ENCODE results near the gene TUBGCP5.

Gene TUBGCP5

DNA sequence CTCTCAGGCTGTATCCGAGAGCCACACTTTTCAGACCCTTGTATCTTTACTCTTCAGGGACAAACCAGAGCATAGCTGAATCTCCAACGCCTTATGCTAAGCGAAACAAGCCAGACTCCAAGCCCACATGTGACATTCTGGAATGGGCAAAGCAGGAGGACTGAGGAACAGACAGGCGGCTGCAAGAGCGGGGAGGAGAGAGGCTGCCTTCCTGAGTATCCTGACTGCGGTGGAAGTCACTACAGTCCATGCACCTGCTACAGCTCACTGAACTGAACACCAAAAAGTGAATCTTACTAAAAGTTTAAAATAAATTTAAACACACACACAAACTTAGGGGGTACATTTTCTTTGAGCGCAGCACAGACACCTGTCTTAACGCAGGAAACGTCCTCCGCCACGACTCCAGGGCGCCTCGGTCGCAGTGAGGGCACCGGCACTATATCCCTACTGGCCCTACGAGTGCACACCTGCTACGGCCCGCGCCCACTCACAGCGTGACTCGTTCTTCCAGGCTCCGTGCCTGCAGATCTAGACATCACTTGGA is 60.6 kb downstream of the TUBGCP5 start:
- DNase-seq (ENCODE audit: low read depth), result no peak

- no peak for DNase-seq (ENCODE audit: low read depth)
Measured at GRCh38 chr15:22974745-22975144, 64.6 kb downstream of the TUBGCP5 start.

- DNase-seq (ENCODE audit: low read depth), result no peak
Measured at GRCh38 chr15:22973987-22974386, 65.4 kb downstream of the TUBGCP5 start.

- no peak for DNase-seq (ENCODE audit: low read depth)
Measured at GRCh38 chr15:22973286-22973685, 66.1 kb downstream of the TUBGCP5 start.

GRCh38 chr15:22969489-22969888 is 69.9 kb downstream of the TUBGCP5 start:
- no peak for DNase-seq (ENCODE audit: low read depth)

GRCh38 chr15:22968366-22968765 is 71.0 kb downstream of the TUBGCP5 start:
- DNase-seq (ENCODE audit: low read depth), result no peak

DNA sequence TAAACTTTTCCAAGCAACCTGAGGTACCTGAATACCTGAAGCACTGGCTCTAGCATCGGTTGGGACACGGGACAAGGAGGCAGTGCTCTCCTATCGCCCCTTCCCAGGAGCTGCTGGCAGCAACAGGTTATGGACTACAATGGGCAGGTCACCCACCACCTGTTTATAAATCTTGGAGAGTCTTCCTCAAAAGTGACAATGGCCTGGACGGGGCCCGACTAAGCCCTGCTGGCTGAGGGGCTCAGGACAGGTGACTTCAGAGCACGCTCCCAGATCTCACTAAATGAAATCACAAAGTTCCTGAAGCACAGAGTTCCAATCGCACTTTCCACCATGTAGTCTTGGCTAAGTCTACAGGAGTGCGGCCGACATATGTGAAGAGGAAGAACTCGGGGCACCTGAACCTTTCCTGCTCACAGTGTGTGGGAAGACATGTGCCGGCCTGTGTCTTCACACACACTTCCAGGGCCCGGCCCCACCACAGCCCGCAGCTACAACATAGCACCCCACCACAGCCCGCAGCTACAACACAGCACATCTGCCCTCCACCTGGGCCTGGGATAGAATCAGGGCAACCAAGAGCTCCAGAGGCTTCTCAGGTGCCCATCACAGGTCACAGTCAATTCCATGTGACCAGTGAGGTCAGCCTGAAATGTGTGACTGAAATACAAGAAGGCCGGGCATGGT is 72.1 kb downstream of the TUBGCP5 start:
- DNase-seq (ENCODE audit: low read depth), result no peak

DNA sequence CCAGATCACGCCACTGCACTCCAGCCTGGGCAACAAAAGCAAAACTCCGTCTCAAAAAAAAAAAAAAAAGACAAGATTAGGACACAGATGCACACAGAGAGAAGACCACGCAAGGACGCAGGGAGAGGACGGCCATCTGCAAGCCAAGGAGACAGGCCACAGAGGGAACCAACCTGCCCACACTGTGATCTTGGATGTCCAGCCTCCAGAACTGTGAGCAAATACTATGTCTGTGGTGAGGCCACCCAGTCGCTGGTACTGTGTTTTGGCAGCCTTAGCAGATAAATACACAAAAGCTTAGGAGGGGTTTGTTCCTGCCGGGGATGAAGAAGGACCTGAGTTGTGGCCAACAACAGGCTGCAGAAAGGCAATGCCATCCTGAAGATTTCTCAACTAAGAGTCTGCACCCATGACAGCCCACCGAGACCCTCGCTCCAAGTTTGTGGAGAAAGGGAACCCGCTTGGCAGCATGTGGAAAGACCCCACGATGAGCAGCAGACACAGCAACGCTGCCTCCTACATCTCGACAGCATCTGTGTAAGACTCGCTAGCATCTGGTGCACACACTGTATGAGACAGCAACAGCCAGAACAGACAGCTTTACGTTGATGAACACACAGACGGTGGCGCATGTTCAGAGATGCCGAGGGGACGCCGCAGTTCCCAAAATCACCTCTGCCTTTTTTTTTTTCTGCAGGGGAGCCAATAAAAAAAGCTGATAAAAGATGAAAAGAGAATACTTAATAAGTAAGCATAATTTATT is 72.9 kb downstream of the TUBGCP5 start:
- no peak for DNase-seq (ENCODE audit: low read depth)

DNA sequence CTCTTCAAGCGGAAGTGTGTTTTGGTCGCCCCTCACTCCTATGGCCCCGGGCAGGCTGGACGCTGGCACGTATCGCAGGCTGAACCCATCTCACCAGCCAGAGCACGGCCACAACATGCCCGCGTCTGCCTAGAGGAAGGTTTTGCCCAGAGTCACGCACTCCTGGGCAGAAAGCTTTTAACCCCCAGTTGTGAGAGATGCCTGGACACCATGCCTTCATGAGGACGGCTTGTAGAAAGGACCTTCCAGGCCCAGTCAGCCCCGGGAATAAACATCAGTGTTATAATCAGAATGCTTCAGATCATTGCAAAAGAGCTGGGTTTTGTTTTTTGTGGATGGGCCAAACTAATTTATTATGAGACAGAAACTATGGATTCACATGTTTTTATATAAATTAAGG is 75.7 kb downstream of the TUBGCP5 start:
- DNase-seq (ENCODE audit: low read depth), result no peak

DNA sequence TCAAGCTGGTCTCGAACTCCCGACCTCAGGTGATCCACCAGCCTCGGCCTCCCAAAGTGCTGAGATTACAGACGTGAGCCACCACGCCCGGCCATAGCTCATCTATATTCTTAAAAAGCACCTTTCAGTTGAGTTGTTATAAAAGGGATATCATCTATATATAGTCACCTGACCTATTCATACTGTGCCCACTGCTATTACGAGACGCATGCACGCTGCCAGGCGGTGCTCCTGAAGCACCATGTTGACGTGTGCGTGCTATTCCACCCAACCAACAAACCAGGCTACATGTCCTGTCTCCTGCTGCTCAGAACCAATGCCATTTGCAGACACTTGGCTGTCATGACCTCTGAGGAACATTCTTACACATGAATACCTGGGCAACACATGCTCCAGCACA is 76.8 kb downstream of the TUBGCP5 start:
- no peak for DNase-seq (ENCODE audit: low read depth)

DNA sequence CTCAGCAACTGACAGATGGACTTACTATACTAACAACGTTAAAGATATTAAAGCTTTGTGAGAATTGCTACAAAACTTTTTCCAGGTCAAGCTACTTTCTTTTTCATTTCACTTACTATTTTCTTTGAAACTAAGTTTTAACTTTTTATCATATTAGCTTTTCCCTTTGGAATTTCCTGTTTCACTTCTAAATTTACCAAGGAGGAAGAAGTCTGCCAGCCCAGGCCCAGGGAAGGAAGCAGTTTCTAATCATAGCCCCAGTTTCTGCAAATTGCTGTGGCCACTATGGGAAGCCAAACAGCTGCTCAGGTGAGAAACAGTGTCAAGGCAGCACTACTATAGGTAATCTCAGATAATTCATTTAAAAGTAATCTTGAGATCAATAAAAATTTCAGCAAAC is 77.6 kb downstream of the TUBGCP5 start:
- DNase-seq (ENCODE audit: low read depth), result no peak

- DNase-seq (ENCODE audit: low read depth), result no peak
Measured at GRCh38 chr15:22960556-22960955, 78.8 kb downstream of the TUBGCP5 start.

- no peak for DNase-seq (ENCODE audit: low read depth)
Measured at GRCh38 chr15:22960126-22960525, 79.2 kb downstream of the TUBGCP5 start.

DNA sequence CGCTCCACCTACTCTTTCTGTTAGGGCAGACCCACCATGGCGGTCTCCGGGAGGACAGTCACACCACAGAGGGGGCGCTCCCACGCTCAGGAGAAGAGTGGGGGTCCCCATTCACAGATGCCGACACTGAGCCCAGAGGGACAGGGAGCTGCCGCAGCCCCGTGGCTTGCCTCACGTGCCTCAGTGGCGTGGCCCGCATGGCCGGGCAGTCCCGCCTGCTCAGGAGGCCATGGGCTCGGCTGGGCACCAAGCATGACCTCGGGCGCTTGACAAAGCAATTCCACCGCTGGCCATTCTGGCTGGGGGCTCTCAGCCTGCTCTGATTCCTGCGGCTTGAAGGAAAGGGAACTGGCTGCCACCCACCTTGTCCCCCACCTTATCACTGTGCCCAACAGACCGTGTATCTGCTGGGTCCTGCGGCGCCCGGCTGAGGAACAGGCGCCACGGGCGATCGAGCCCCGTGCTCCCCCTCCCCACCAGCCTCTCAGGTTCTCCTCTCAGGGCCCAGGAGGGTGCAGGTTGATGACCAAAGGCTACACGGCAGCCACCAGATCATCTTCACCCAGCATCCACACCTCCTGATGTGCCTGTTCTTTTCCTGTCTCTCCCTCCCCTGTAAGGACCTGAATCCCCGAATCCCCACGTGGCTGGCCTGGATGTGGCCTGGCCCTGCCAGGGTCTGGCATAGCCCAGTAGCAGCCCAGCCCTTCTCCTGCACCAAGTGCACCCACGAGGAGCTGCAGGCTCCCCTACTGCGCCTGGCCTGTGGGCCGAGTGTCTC is 79.9 kb downstream of the TUBGCP5 start:
- DNase-seq (ENCODE audit: low read depth), result no peak

DNA sequence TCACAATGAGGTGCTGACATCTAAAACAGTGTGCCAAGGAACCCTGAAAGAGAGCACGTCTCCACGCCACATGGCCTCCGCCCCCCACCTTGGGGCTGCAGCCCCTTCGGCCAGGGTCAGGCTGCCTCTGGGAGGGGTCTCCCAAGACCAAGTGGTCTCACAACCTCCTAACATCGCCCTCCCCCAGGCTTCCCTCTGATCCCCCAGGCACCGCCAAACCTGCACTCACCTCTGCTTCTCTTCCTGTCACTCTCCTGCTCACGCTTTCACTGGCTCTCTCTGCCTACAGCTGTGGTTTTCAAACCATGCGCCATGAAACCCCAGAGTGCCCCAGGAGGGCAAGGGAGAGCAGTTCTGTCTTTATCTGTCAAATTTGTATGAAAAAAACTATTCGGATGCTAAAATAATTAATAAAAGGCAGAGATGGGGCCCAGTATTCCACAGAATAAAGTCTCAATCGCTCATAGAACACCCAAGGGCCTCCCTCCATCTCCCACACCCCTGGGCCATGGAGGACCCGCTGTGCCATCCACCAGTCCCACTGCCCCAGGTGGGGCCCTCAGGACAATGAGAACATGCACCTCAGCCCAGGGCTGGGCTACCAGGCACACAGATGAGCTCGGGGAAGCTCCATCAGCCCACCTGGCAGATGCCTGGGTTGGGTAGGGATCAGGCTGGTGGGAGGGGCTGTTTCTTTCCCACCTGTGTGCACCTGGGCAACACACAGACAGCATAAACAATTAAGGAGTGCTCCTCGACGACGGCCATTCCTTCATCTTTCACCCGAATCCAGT is 80.7 kb downstream of the TUBGCP5 start:
- no peak for DNase-seq (ENCODE audit: low read depth)

- DNase-seq (ENCODE audit: low read depth), result no peak
Measured at GRCh38 chr15:22956978-22957260, 82.5 kb downstream of the TUBGCP5 start.

- DNase-seq (ENCODE audit: low read depth), result no peak
Measured at GRCh38 chr15:22956257-22956977, 83.0 kb downstream of the TUBGCP5 start.

DNA sequence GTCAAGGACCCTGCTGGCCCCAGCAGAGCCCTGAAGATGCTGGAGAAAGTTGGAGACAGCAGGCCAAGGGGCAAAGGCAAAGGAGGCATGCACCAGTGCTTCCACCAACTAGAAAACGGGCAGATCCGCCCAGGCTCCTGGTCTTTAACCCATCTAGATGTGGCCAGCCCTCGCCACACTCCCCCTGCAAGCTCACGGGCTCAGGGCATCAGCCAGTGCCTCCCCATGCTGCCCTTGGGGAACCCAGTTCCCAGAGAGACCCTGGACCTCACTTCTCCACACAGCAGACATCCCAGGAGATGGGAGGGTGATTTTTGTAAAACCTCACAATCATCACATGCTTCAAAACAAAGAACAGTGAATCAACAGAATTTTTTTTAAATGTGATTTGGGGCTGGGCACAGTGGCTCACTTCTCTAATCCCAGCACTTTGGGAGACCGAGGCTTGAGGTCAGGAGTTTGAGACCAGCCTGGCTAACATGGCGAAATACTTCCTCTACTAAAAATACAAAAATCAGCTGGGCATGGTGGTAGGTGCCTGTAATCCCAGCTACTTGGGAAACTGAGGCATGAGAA is 83.7 kb downstream of the TUBGCP5 start:
- DNase-seq (ENCODE audit: low read depth), result no peak

DNA sequence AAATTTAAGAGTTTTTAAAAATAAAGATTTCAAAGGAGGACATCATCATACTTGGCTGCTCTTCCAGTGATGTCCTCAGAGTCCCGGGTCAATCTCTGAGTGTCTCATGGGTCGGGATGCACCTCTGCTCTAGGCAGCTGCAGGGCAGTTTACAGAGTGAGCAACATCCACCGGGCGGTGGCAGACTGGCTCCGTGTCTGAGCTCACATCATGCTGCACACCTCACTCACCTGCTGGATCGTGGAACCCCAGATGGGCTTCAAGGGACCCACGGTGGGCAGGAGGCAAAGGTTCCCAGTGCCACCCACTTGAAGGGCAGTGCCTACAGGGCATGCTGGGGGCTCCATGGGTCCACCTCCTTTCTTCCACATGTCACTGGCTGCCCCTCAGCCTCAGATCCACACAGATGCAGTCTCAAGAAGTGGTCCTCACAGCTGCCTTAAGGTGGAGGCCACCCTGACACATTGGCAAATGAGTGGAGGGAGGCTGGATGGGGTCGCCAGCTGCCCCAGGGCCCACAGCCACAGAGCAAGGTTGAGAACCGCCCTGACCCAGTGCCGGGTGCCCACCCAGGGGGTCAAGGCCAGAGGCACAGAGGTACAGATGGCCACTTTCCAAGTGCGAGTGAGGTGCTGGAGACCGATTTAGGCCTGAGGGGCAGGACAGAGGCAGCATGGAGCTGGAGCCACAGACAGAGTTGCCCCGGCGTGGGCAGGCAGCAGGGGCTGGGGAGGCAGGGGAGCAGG is 84.4 kb downstream of the TUBGCP5 start:
- no peak for DNase-seq (ENCODE audit: low read depth)

- DNase-seq (ENCODE audit: low read depth), result no peak
Measured at GRCh38 chr15:22954326-22954725, 85.0 kb downstream of the TUBGCP5 start.

Data from activated T-helper 9 cell treated with anti-CD3 and anti-CD28 coated beads, Interleukin-2, amount 50 U/mL, for 16 hours (primary cell).